Astrocyte (in vitro differentiated cells and primary cell): ENCODE data around the gene RIOK3. TPM values are rescaled to one million over a fixed set of nuclear protein-coding genes. Genes with fewer than 3 reads are reported as not detected.
"Not testable (repeated sequence)": the region's sequence is repeated elsewhere in the genome, so short reads cannot be mapped to it uniquely, and the experiment has no call there.

Experiments used
- DNase-seq: peaks from one replicate; pipeline ENCODE4 v3.0.0-alpha.2; 2010; ENCODE audit warnings: low read depth
- FAIRE-seq: peaks from 2 replicates; lab custom pipeline; 2011; peaks lifted over from hg19 to GRCh38; lab: Jason Lieb, UNC
- H2AFZ ChIP-seq: 2 replicates; pipeline ENCODE4 v1.6.0; 2012; ENCODE audit warnings: low read depth, low read length, inconsistent platforms
- H3K27ac ChIP-seq: 2 replicates; pipeline ENCODE4 v1.5.1; 2011; ENCODE audit warnings: low read depth, low read length, inconsistent platforms
- H3K27me3 ChIP-seq: 2 replicates; pipeline ENCODE4 v1.6.0; 2011; ENCODE audit warnings: low read length, inconsistent platforms; ENCODE audit not compliant: insufficient read depth
- H3K36me3 ChIP-seq: 2 replicates; pipeline ENCODE4 v1.5.1; 2011; ENCODE audit warnings: low read length, inconsistent platforms; ENCODE audit not compliant: insufficient read depth
- H3K4me1 ChIP-seq: 2 replicates; pipeline ENCODE4 v1.5.1; 2011; ENCODE audit warnings: low read length, inconsistent platforms; ENCODE audit not compliant: insufficient read depth
- H3K4me2 ChIP-seq: 2 replicates; pipeline ENCODE4 v1.6.0; 2012; ENCODE audit warnings: low read length, inconsistent platforms
- H3K4me3 ChIP-seq: 2 replicates; pipeline ENCODE4 v1.5.1; 2011; ENCODE audit warnings: low read depth, mild to moderate bottlenecking, low read length, inconsistent platforms; ENCODE audit not compliant: insufficient read depth
- H3K79me2 ChIP-seq: 2 replicates; pipeline ENCODE4 v1.6.0; 2012; ENCODE audit warnings: mild to moderate bottlenecking, low read length, inconsistent platforms; ENCODE audit not compliant: insufficient read depth
- H3K9ac ChIP-seq: 2 replicates; pipeline ENCODE4 v1.6.0; 2012; ENCODE audit warnings: mild to moderate bottlenecking, low read length, inconsistent platforms
- H3K9me3 ChIP-seq: 2 replicates; pipeline ENCODE4 v1.5.1; 2012; ENCODE audit warnings: low read depth, mild to moderate bottlenecking, low read length, inconsistent platforms; ENCODE audit not compliant: insufficient read depth
- H4K20me1 ChIP-seq: 2 replicates; pipeline ENCODE4 v1.6.0; 2012; ENCODE audit warnings: low read length, inconsistent platforms; ENCODE audit not compliant: insufficient read depth
- H3K27ac Mint-ChIP-seq: one replicate; pipeline ENCODE4 v1.8.0; 2021; ENCODE audit warnings: mild to moderate bottlenecking, mixed read lengths; ENCODE audit not compliant: unreplicated experiment
- H3K27me3 Mint-ChIP-seq: one replicate; pipeline ENCODE4 v1.8.0; 2021; ENCODE audit warnings: low read depth, mixed read lengths; ENCODE audit not compliant: unreplicated experiment
- H3K36me3 Mint-ChIP-seq: one replicate; pipeline ENCODE4 v1.8.0; 2021; ENCODE audit warnings: low read depth, mixed read lengths; ENCODE audit not compliant: unreplicated experiment
- H3K4me1 Mint-ChIP-seq: one replicate; pipeline ENCODE4 v1.8.0; 2021; ENCODE audit warnings: low read depth, mixed read lengths; ENCODE audit not compliant: unreplicated experiment
- H3K4me3 Mint-ChIP-seq: one replicate; pipeline ENCODE4 v1.8.0; 2021; ENCODE audit warnings: mild to moderate bottlenecking, moderate library complexity, mixed read lengths; ENCODE audit not compliant: unreplicated experiment
- H3K9me3 Mint-ChIP-seq: one replicate; pipeline ENCODE4 v1.8.0; 2021; ENCODE audit warnings: mild to moderate bottlenecking, mixed read lengths; ENCODE audit not compliant: unreplicated experiment
- CTCF ChIP-seq: IDR thresholded peaks from 2 replicates; pipeline ENCODE4 v1.5.1; 2011; ENCODE audit warnings: low read depth, mild to moderate bottlenecking, inconsistent platforms, low read length, moderate library complexity; ENCODE audit not compliant: insufficient read depth
- EZH2 ChIP-seq: IDR thresholded peaks from 2 replicates; pipeline ENCODE4 v1.6.1; 2012; ENCODE audit warnings: mild to moderate bottlenecking, low read length, inconsistent platforms; ENCODE audit not compliant: insufficient read depth
- total RNA-seq: library from RNA; stranded (reverse); gene quantifications from 2 replicates; pipeline ENCODE4 v1.2.1, GENCODE V29; 2021

The RIOK3 gene
- total RNA-seq, 1 donor from 2014 or later, result 96.0 TPM

GRCh38 chr18:23485386-23485785 lies 32.3 kb downstream of the RIOK3 start:
- Histone ChIP-seq H3K9me3 (no peaks in the 10 kb centered on the region), H2AFZ (no peak overlapping the region), H3K27me3 (no peaks in the 10 kb centered on the region), H3K79me2 (no peaks in the 10 kb centered on the region), H3K4me2 (no peak overlapping the region), H4K20me1 (peaks cover 8% of the 10 kb centered on the region), H3K27ac (no peak overlapping the region), H3K36me3 (peaks cover 18% of the 10 kb centered on the region), H3K9ac (no peak overlapping the region), H3K4me1 (peaks cover 8% of the 10 kb centered on the region), H3K4me3 (no peak overlapping the region)
- H3K4me3 Mint-ChIP-seq, result no peak overlapping the region
- no peak for FAIRE-seq
- peaks cover 2% of the 10 kb centered on the region for H3K36me3 Mint-ChIP-seq
- H3K4me1 Mint-ChIP-seq, result peaks cover 6% of the 10 kb centered on the region
- H3K27me3 Mint-ChIP-seq, result no peaks in the 10 kb centered on the region
- H3K27ac Mint-ChIP-seq, result no peak overlapping the region
- TF ChIP-seq EZH2 (no peak), CTCF (no peak)
- H3K9me3 Mint-ChIP-seq, result no peaks in the 10 kb centered on the region
- no peak for DNase-seq

- no peak for FAIRE-seq
- no peak overlapping the region for H3K4me3 ChIP-seq
Measured at GRCh38 chr18:23487738-23488570, 34.9 kb downstream of the RIOK3 start.

GRCh38 chr18:23489586-23489985 lies 36.5 kb downstream of the RIOK3 start:
- H3K27me3 ChIP-seq, FAIRE-seq, H3K4me3 Mint-ChIP-seq, H3K4me1 ChIP-seq, H3K36me3 ChIP-seq, H3K79me2 ChIP-seq, H3K27ac ChIP-seq, H3K27ac Mint-ChIP-seq, H3K27me3 Mint-ChIP-seq, H3K9ac ChIP-seq, H3K36me3 Mint-ChIP-seq, H2AFZ ChIP-seq, H3K4me3 ChIP-seq, DNase-seq, H3K4me2 ChIP-seq, H3K9me3 Mint-ChIP-seq, H4K20me1 ChIP-seq, H3K4me1 Mint-ChIP-seq, H3K9me3 ChIP-seq: not testable (repeated sequence)

More at GRCh38 chr18:23487738-23488570, 34.9 kb downstream of the RIOK3 start:
- TF ChIP-seq EZH2 (no peak), CTCF (no peak)
- peaks cover 8% of the 10 kb centered on the region for H3K4me1 ChIP-seq
- Mint-ChIP-seq H3K27me3 (no peaks in the 10 kb centered on the region), H3K9me3 (peaks cover 5% of the 10 kb centered on the region), H3K4me1 (peaks cover 6% of the 10 kb centered on the region), H3K4me3 (no peak overlapping the region), H3K27ac (no peak overlapping the region), H3K36me3 (no peaks in the 10 kb centered on the region)
- H3K9me3 ChIP-seq, result no peaks in the 10 kb centered on the region
- DNase-seq, result peak; percentile 21
- no peaks in the 10 kb centered on the region for H3K79me2 ChIP-seq
- no peak overlapping the region for H3K9ac ChIP-seq
- H4K20me1 ChIP-seq, result peaks cover 4% of the 10 kb centered on the region
- H2AFZ ChIP-seq, result no peak overlapping the region
- H3K36me3 ChIP-seq, result peaks cover 2% of the 10 kb centered on the region
- no peak overlapping the region for H3K27ac ChIP-seq
- H3K4me2 ChIP-seq, result peak overlapping the region; percentile 56
- no peaks in the 10 kb centered on the region for H3K27me3 ChIP-seq
